Left lung (tissue), 10 donors: ENCODE data around the gene LGALS3BP. TPM values are rescaled to one million over a fixed set of nuclear protein-coding genes. Genes with fewer than 3 reads are reported as not detected.

Experiments used
- ATAC-seq: fragments of 200-7000 bp; cut with Tn5 transposase; one replicate; pipeline ENCODE4 v1.9.1; 2020; ENCODE audit warnings: moderate library complexity
- DNase-seq, 4 donors: peaks; one replicate each; pipeline ENCODE4 v3.0.0-alpha.2; 2013 to 2020
- H3K27ac ChIP-seq, 2 donors: fragments of 200-600 bp; sonication (generic) in 1 of 2; one replicate each; pipeline versions ENCODE4 v1.5.0 to v1.8.0; 2020 to 2021
- H3K27me3 ChIP-seq, 2 donors: fragments of 200-600 bp; sonication (generic) in 1 of 2; one replicate each; pipeline versions ENCODE4 v1.5.0 to v1.8.0; 2020 to 2021
- H3K36me3 ChIP-seq, 2 donors: fragments of 200-600 bp; sonication (generic) in 1 of 2; one replicate each; pipeline versions ENCODE4 v1.5.0 to v1.8.0; 2020 to 2021
- H3K4me1 ChIP-seq, 2 donors: fragments of 200-600 bp; one replicate each; pipeline ENCODE4 v1.8.0; 2021
- H3K4me3 ChIP-seq, 2 donors: fragments of 200-600 bp; sonication (generic) in 1 of 2; one replicate each; pipeline versions ENCODE4 v1.5.0 to v1.8.0; 2020 to 2021; ENCODE audit warnings: mild to moderate bottlenecking in 1 of 2
- H3K9me3 ChIP-seq, 2 donors: fragments of 200-600 bp; sonication (generic) in 1 of 2; one replicate each; pipeline versions ENCODE4 v1.5.0 to v1.8.0; 2020 to 2021
- intact Hi-C, 2 donors: fragments of 100-400 bp; cut with DNase I; formaldehyde crosslinking; loops; one replicate each; pipeline versions ENCODE4 v1.11.2 to v1.14.2; 2022
- polyA plus RNA-seq, 6 donors: library from polyadenylated mRNA; unstranded; fragments of 120-200 nt; gene quantifications; one replicate each; pipeline ENCODE4 v1.2.1, GENCODE V29; 2013; ENCODE audit not compliant: insufficient read length in 6 of 6
- total RNA-seq, 2 donors: library from RNA; stranded (reverse); fragmentation: NEBNext Ultra II Directional; extraction: Animal tissue kit (Norgen Biotek cat#: 25700); gene quantifications; one replicate each; pipeline ENCODE4 v1.2.1, GENCODE V29; 2021
- TF ChIP-seq, protein P1 (sequence below), 2 donors: fragments of 200-600 bp; sonication (generic) in 1 of 2; IDR thresholded peaks; one replicate each; pipeline versions ENCODE4 v1.5.0 to v1.8.0; 2021; ENCODE audit warnings: antibody characterized with exemption in 2 of 2
- donor health status: DM: no; HTN: yes; CAD: no.
- donor health status: DM: no; HTN: no; CAD: no.

LGALS3BP gene
- total and polyA plus RNA-seq, 8 donors: 155 to 688 (median 183) TPM

DNA sequence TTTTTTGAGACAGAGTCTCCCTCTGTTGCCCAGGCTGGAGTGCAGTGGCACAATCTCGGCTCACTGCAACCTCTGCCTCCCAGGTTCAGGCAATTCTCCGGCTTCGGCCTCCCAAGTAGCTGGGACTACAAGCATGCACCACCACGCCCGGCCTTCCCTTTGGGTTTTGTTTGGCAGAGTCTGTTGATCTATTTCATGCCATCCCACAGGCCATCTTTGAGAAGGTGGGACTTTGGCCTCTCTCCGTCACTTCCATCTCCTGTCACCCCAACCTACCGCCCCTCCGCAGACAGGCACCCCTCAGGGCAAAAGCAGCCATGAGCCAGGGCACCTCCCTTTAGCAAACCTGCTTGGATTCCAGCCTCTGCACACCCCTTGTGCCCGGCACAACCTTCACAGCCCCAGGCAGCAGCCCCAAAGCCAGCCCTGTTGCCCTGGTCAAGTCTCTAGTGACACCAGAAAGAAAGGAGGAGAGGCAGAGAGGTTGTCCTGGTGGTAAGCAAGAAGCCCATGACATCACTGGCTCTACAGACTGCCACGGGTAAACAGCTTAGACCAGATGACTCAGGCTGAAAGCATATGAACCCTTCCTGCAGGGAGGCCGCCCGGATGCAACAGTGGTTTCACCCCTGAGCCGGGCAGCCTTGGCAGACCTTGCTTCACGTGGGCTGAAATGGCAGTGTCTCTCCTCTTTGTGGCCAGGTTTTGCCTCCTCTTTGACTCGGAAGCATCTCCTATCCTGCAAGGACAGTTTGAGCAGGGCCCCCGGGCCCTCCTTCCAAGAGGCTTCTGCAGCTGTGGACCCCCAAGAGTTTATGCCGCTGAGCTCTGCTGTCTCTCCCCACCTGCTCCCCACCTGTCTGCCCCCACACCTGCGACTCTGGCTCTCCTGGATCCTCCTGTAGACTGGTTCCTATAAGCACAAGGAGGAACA is 46.4 kb downstream of the LGALS3BP start:
- no peaks in the 10 kb centered on the region for H3K36me3 ChIP-seq
- intact Hi-C loops: no loop called here
- peaks cover 13 to 19% of the 10 kb centered on the region in 2 donors for H3K4me1 ChIP-seq
- no peaks in the 10 kb centered on the region for H3K9me3 ChIP-seq
- peak; percentile 68 for ATAC-seq
- no peaks in the 10 kb centered on the region for H3K27me3 ChIP-seq
- H3K4me3 ChIP-seq: peak overlapping the region in 1 of 2 donors; percentile 9
- DNase-seq: peak in 2 of 4 donors; percentile 64 to 78
- TF ChIP-seq, protein P1, sequence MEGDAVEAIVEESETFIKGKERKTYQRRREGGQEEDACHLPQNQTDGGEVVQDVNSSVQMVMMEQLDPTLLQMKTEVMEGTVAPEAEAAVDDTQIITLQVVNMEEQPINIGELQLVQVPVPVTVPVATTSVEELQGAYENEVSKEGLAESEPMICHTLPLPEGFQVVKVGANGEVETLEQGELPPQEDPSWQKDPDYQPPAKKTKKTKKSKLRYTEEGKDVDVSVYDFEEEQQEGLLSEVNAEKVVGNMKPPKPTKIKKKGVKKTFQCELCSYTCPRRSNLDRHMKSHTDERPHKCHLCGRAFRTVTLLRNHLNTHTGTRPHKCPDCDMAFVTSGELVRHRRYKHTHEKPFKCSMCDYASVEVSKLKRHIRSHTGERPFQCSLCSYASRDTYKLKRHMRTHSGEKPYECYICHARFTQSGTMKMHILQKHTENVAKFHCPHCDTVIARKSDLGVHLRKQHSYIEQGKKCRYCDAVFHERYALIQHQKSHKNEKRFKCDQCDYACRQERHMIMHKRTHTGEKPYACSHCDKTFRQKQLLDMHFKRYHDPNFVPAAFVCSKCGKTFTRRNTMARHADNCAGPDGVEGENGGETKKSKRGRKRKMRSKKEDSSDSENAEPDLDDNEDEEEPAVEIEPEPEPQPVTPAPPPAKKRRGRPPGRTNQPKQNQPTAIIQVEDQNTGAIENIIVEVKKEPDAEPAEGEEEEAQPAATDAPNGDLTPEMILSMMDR (IDR thresholded peaks at IDR 0.05): no peak
- peak overlapping the region; percentile 53 to 87 for H3K27ac ChIP-seq

DNA sequence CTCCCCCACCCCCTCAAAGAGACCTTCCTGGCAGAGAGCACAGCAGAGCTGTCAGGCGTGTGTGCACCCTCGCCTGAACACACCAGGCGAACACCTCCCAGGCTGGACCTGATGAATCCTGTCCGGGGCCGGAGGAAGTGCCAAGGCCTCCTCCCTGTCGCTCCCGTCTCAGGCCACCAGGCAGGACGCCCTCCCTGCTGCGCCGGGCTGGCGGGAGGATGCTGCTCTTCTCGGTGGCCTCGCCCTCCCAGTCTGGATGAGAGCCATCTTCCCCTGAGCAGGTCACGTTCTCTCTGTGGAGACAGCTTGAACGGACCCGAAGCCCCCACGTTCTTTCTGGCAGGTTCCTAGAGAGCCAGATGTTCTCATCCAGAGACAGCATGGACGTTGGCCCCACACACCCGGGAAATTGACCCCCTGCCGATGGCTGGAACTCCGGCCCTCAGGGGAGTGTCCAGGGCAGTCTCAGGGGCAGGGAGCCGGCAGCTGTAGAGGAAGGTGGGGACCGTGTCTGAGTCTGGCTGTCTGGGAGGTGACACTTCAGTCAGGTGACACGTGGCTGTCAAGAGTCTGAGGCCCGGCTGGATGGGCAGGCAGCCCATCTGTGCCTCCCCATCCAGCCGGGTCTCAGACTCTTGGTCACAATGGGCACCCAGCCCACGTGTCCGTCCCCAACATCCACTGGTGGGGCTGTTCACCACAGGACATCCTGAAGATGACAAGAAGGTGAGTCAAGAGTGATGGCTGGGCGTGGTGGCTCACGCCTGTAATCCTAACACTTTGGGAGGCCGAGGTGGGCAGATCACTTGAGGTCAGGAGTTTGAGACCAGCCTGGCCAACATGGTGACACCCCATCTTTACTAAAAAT is 49.6 kb downstream of the LGALS3BP start:
- no peak for ATAC-seq
- no peak overlapping the region for H3K27ac ChIP-seq
- H3K27me3 ChIP-seq: no peaks in the 10 kb centered on the region
- no peaks in the 10 kb centered on the region for H3K9me3 ChIP-seq
- DNase-seq: peak in 1 of 4 donors; percentile 45
- H3K4me3 ChIP-seq: no peak overlapping the region
- no peaks in the 10 kb centered on the region for H3K36me3 ChIP-seq
- intact Hi-C loops: no loop called here
- TF ChIP-seq, protein P1 (IDR thresholded peaks at IDR 0.05): no peak
- peaks cover 16 to 30% of the 10 kb centered on the region in 2 donors for H3K4me1 ChIP-seq

DNA sequence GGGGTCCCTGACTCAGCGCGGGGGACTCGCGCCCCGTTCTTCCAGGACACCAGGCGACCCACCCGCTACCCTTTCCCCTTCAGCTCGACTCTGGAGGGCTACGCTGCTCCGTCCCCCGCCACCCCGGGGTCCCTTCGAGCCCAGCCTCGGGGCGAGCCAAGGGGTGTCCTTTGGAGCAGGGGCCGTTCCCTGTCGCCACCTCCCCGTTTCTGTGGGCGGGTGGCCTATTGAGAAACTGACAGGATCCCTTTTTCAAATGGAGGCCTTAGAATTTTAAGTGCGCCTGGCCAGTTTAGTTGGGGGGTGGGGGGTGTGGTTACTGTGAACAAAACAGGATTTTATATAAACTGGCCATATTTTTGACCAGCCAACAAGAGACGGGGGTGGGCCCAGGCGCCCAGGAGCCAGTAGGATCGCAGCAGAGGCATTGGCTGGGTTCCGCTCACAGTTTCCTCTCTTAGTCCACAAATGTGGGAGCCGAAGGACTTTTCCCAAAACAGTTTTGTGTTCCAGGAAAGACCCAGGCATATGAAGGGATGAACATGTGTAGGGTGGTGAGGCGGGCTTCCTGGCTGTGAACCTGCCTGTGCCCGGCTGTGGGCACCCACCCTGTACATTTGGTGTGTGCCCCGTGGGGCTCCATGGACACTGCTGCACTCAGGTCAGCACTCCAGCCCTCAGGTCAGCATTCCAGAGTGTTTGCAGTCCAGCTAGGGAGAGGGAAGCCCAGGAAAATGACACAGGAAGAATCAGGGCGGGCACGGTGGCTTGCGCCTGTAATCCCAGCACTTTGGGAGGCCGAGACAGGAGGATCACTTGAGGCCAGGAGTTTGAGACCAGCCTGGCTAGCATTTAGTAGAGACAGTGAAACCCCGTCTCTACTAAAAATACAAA is 53.8 kb downstream of the LGALS3BP start:
- peak overlapping the region; percentile 45 to 74 for H3K4me3 ChIP-seq
- TF ChIP-seq, protein P1 (IDR thresholded peaks at IDR 0.05): no peak
- DNase-seq (peak; percentile 80 to 91 (median 88)), ATAC-seq (peak; percentile 68)
- no peaks in the 10 kb centered on the region for H3K9me3 ChIP-seq
- peaks cover 18 to 45% of the 10 kb centered on the region in 2 donors for H3K4me1 ChIP-seq
- H3K36me3 ChIP-seq: no peaks in the 10 kb centered on the region
- H3K27ac ChIP-seq: peak overlapping the region; percentile 92
- intact Hi-C loops: no loop called here
- H3K27me3 ChIP-seq: no peaks in the 10 kb centered on the region

DNA sequence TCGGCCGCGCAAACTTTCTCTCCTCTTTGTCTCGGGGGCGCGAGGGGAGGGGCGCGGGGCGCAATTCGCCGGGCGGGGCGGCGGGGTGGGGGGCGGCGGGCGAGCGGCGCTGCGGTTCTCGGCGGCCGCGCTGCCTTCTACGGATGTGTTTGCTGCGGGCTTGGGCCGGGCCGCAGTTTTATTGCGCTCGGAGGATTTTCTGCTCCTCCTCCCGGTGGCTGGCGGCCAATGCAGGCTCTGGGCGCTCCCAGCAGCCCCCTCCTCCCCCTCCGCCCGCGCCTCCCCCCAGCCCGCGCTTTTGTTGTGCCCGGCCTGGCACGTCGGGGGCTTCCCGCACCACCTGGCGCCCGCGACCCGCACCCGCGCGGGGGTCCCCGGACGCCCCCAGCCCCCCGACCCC is 54.5 kb downstream of the LGALS3BP start, which contains the start of gene TIMP2:
Gene TIMP2, minus strand, starts transcription at position 154 of the 400 bp plus-strand sequence. CDS start 299 bp downstream, outside the sequence.
- H3K9me3 ChIP-seq: no peaks in the 10 kb centered on the region
- H3K36me3 ChIP-seq: no peaks in the 10 kb centered on the region
- ATAC-seq: peak; percentile 67
- peak within 1 kb of the TSS; percentile 72 to 74 for H3K4me3 ChIP-seq
- peak within 1 kb of the TSS; percentile 92 for H3K27ac ChIP-seq
- intact Hi-C loops: no loop called here
- peaks cover 24 to 52% of the 10 kb centered on the region in 2 donors for H3K4me1 ChIP-seq
- no peaks in the 10 kb centered on the region for H3K27me3 ChIP-seq
- TF ChIP-seq, protein P1 (IDR thresholded peaks at IDR 0.05): peak; percentile 18 to 65
- peak; percentile 90 to 96 (median 92) for DNase-seq
